Panc1 (cell line): ENCODE measurements around the gene POLR2A.

Experiments used
- CTCF ChIP-seq: fragments of 450-650 bp; IDR thresholded peaks from 2 replicates; pipeline ENCODE4 v1.5.1; 2017; ENCODE audit warnings: mild to moderate bottlenecking
- POLR2AphosphoS5 ChIP-seq: IDR thresholded peaks from 2 replicates; pipeline ENCODE4 v1.6.1; 2012; ENCODE audit warnings: mild to moderate bottlenecking, low read depth, low read length, moderate library complexity
- TCF7L2 ChIP-seq: IDR thresholded peaks from 2 replicates; pipeline ENCODE4 v1.6.1; 2011; ENCODE audit warnings: mild to moderate bottlenecking, low read depth, low read length, inconsistent platforms
- TF ChIP-seq, protein P1 (sequence below), 2 experiments: IDR thresholded peaks; 2 replicates each; pipeline ENCODE4 v1.6.1; 2011 to 2012; ENCODE audit warnings: low read depth in 2 of 2, control low read depth in 1 of 2, low read length in 1 of 2, mild to moderate bottlenecking in 1 of 2, moderate library complexity in 1 of 2; ENCODE audit not compliant: insufficient read depth in 1 of 2

- TF ChIP-seq CTCF: no peak
- no peak for TF ChIP-seq POLR2AphosphoS5
- TF ChIP-seq, protein P1, sequence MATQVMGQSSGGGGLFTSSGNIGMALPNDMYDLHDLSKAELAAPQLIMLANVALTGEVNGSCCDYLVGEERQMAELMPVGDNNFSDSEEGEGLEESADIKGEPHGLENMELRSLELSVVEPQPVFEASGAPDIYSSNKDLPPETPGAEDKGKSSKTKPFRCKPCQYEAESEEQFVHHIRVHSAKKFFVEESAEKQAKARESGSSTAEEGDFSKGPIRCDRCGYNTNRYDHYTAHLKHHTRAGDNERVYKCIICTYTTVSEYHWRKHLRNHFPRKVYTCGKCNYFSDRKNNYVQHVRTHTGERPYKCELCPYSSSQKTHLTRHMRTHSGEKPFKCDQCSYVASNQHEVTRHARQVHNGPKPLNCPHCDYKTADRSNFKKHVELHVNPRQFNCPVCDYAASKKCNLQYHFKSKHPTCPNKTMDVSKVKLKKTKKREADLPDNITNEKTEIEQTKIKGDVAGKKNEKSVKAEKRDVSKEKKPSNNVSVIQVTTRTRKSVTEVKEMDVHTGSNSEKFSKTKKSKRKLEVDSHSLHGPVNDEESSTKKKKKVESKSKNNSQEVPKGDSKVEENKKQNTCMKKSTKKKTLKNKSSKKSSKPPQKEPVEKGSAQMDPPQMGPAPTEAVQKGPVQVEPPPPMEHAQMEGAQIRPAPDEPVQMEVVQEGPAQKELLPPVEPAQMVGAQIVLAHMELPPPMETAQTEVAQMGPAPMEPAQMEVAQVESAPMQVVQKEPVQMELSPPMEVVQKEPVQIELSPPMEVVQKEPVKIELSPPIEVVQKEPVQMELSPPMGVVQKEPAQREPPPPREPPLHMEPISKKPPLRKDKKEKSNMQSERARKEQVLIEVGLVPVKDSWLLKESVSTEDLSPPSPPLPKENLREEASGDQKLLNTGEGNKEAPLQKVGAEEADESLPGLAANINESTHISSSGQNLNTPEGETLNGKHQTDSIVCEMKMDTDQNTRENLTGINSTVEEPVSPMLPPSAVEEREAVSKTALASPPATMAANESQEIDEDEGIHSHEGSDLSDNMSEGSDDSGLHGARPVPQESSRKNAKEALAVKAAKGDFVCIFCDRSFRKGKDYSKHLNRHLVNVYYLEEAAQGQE (IDR thresholded peaks at IDR 0.05; ENCODE audit: insufficient read depth in 1 of 2, low read depth in 2 of 2, low read length in 1 of 2): no peak
- no peak for TF ChIP-seq TCF7L2
Observed at GRCh38 chr17:7466639-7467341, 17.4 kb upstream of the POLR2A start.
